Neutrophil (primary cell): Measurements from ENCODE around the gene SHH.
"Not testable (repeated sequence)": the region's sequence is repeated elsewhere in the genome, so short reads cannot be mapped to it uniquely, and the experiment has no call there.

ENCODE experiments used
- H3K27ac ChIP-seq: fragments of 200-600 bp; sonication (generic); 2 replicates; pipeline ENCODE4 v1.5.1; 2016; ENCODE audit warnings: mild to moderate bottlenecking, moderate library complexity
- H3K27me3 ChIP-seq: fragments of 200-600 bp; sonication (generic); 2 replicates; pipeline ENCODE4 v1.6.0; 2016; ENCODE audit warnings: mild to moderate bottlenecking
- H3K36me3 ChIP-seq: fragments of 200-600 bp; sonication (generic); 2 replicates; pipeline ENCODE4 v1.5.1; 2017
- H3K4me1 ChIP-seq, 2 experiments: fragments of 200-600 bp in 1 of 2; sonication (generic) in 1 of 2; 1 replicate in 1 of 2; 2 replicates in 1 of 2; pipeline versions ENCODE4 v1.5.1 to v1.6.1; 2013 to 2016; ENCODE audit warnings: low read depth in 1 of 2, low read length in 1 of 2, mild to moderate bottlenecking in 1 of 2, moderate library complexity in 1 of 2; ENCODE audit not compliant: control insufficient read depth in 1 of 2, insufficient read depth in 1 of 2
- H3K4me3 ChIP-seq, 2 experiments: fragments of 200-600 bp in 1 of 2; sonication (generic) in 1 of 2; 1 replicate in 1 of 2; 2 replicates in 1 of 2; pipeline ENCODE4 v1.5.1; 2013 to 2016; ENCODE audit warnings: low read depth in 1 of 2, low read length in 1 of 2, mild to moderate bottlenecking in 1 of 2, moderate library complexity in 1 of 2
- H3K9me3 ChIP-seq: fragments of 200-600 bp; sonication (generic); 2 replicates; pipeline ENCODE4 v1.5.1; 2016
- TF ChIP-seq, protein P1 (sequence below): fragments of 200-600 bp; sonication (generic); IDR thresholded peaks from 2 replicates; pipeline ENCODE4 v1.5.1; 2016; ENCODE audit warnings: antibody characterized with exemption

SHH gene

DNA sequence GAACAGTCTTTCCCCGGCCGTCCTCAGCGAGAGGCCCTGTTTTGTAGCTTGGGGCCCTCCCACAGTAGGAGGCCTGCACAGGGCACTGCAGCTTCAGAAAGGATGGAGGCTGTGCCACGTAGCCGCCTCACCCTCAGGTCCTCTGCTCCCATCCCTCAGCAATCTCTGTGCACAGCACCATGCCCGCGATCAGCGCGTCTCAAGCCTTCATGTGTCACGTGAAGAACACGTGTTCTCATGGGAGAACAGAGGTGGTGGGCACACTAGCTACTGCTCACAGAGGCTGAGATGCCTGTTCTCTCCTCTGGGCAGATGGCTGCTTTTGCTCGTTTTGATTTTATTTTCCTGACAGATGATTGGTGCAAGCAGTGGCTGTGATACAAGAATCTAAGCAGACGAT is 8.5 kb upstream of the SHH start:
- H3K9me3 ChIP-seq: no peaks in the 10 kb centered on the region
- H3K27ac ChIP-seq: no peak overlapping the region
- H3K27me3 ChIP-seq: peaks cover 97% of the 10 kb centered on the region
- no peaks in the 10 kb centered on the region for H3K4me1 ChIP-seq
- H3K36me3 ChIP-seq: no peaks in the 10 kb centered on the region
- TF ChIP-seq, protein P1, sequence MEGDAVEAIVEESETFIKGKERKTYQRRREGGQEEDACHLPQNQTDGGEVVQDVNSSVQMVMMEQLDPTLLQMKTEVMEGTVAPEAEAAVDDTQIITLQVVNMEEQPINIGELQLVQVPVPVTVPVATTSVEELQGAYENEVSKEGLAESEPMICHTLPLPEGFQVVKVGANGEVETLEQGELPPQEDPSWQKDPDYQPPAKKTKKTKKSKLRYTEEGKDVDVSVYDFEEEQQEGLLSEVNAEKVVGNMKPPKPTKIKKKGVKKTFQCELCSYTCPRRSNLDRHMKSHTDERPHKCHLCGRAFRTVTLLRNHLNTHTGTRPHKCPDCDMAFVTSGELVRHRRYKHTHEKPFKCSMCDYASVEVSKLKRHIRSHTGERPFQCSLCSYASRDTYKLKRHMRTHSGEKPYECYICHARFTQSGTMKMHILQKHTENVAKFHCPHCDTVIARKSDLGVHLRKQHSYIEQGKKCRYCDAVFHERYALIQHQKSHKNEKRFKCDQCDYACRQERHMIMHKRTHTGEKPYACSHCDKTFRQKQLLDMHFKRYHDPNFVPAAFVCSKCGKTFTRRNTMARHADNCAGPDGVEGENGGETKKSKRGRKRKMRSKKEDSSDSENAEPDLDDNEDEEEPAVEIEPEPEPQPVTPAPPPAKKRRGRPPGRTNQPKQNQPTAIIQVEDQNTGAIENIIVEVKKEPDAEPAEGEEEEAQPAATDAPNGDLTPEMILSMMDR: no peak
- no peak overlapping the region for H3K4me3 ChIP-seq

DNA sequence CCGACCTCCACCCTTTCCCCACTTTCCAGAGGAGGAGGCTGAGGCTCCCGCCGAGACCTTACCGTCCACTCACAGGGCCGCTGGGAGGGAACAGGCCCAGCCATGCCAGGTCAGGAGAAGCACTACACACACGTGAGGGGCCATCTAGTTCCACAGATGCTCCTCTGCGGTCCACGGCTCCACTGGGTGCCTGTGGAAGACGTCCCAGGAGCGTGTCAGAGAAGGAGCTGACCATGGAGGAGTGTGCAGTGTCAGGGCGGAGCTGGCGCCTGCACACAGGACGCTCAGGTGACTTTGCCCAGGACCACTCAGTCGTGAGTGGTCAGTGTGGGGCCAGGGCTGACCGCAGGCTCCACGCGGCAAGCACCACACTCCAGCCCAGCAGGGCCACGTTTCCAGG is 8.0 kb upstream of the SHH start:
- H3K9me3 ChIP-seq: no peaks in the 10 kb centered on the region
- H3K27ac ChIP-seq: no peak overlapping the region
- H3K36me3 ChIP-seq: no peaks in the 10 kb centered on the region
- no peaks in the 10 kb centered on the region for H3K4me1 ChIP-seq
- TF ChIP-seq, protein P1: no peak
- H3K27me3 ChIP-seq: peaks cover 97% of the 10 kb centered on the region
- no peak overlapping the region for H3K4me3 ChIP-seq

- H3K4me3 ChIP-seq: no peak overlapping the region
- no peaks in the 10 kb centered on the region for H3K9me3 ChIP-seq
- no peaks in the 10 kb centered on the region for H3K36me3 ChIP-seq
- H3K27me3 ChIP-seq: peaks cover 98% of the 10 kb centered on the region
- H3K4me1 ChIP-seq: no peaks in the 10 kb centered on the region
- TF ChIP-seq, protein P1: no peak
- no peak overlapping the region for H3K27ac ChIP-seq
These were observed 6.9 kb upstream of the SHH start for GRCh38 chr7:155819186-155819585.

GRCh38 chr7:155818820-155819168 is 6.5 kb upstream of the SHH start:
- Histone ChIP-seq H3K27me3 (peaks cover 98% of the 10 kb centered on the region), H3K4me1 (no peaks in the 10 kb centered on the region), H3K9me3 (no peaks in the 10 kb centered on the region), H3K36me3 (no peaks in the 10 kb centered on the region), H3K27ac (no peak overlapping the region), H3K4me3 (no peak overlapping the region)
- TF ChIP-seq, protein P1: no peak

DNA sequence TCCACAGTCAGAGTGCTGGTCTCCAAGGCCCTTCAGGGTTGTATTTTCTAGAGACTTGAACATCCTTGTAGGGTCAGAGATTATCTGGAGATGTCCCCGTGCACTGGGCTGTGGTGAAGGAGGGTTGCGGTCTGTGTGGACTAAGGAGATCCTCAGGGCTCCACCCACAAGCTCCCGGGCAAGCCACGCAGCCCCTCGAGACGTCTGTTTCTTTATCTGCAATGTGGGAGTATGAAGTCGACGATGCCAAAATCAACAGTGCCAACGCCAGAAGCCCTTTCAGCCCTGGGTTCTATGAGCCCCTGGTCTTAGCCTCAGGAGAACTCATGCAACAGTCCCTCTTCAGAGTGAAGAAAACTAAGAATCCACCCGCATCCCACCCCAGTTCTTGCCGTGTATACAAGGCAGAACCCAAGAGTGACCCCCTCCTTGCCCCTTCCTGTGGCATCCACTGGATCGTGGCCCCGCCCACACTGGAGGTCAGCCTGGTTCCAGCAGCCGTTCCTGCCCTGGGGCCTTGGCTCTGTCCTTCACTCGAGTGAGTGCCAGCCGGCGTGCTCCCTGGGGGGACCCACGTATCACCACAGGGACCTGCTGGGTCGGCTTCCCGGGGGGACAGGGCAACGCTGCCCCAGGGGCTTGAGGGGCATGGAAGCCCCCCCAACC is 6.0 kb upstream of the SHH start:
- Histone ChIP-seq H3K4me1 (no peaks in the 10 kb centered on the region), H3K27ac (no peak overlapping the region), H3K9me3 (no peaks in the 10 kb centered on the region), H3K36me3 (no peaks in the 10 kb centered on the region), H3K27me3 (peaks cover 98% of the 10 kb centered on the region), H3K4me3 (no peak overlapping the region)
- TF ChIP-seq, protein P1: no peak

GRCh38 chr7:155817515-155817914 is 5.3 kb upstream of the SHH start:
- H3K27me3 ChIP-seq: peaks cover 98% of the 10 kb centered on the region
- H3K27ac ChIP-seq, H3K4me1 ChIP-seq, H3K36me3 ChIP-seq, H3K9me3 ChIP-seq, H3K4me3 ChIP-seq: not testable (repeated sequence)
